ACHN (cell line): ENCODE data around the gene AURKA.
"Not testable (repeated sequence)": the region's sequence is repeated elsewhere in the genome, so short reads cannot be mapped to it uniquely, and the experiment has no call there.

Source experiments
- DNase-seq: peaks from one replicate; pipeline ENCODE4 v3.0.0-alpha.2; 2015
- in situ Hi-C: cut with HindIII; loops from 2 replicates; pipeline ENCODE4 v1.10.0; 2017; ENCODE audit warnings: low sequenced_read_pairs, low pct_ligation_motif_present, low pct_unique_long_range_greater_than_20kb

Gene AURKA

GRCh38 chr20:56400001-56400640 is 8.1 kb upstream of the AURKA start:
- in situ Hi-C loops, result no loop called here
- peak; percentile 65 for DNase-seq

- DNase-seq, result no peak
- in situ Hi-C loops, result no loop called here
Measured at GRCh38 chr20:56395166-56395565, 3.2 kb upstream of the AURKA start.

GRCh38 chr20:56393653-56394052 is 1.6 kb upstream of the AURKA start:
- in situ Hi-C loops, result no loop called here
- DNase-seq, result no peak

- in situ Hi-C loops, result no loop called here
- DNase-seq, result no peak
Measured at GRCh38 chr20:56392881-56393482, 967 bp upstream of the AURKA start.

- no peak for DNase-seq
- in situ Hi-C loops, result no loop called here
Measured at GRCh38 chr20:56391596-56392131, 351 bp downstream of the AURKA start.

- in situ Hi-C loops, result no loop called here
- no peak for DNase-seq
Measured at GRCh38 chr20:56391037-56391436, 978 bp downstream of the AURKA start.

GRCh38 chr20:56390396-56390795 is 1.6 kb downstream of the AURKA start:
- in situ Hi-C loops, result not testable (repeated sequence)

GRCh38 chr20:56389807-56390206 is 2.2 kb downstream of the AURKA start:
- in situ Hi-C loops, result no loop called here
- DNase-seq, result no peak

More at GRCh38 chr20:56390396-56390795, 1.6 kb downstream of the AURKA start:
- DNase-seq, result not testable (repeated sequence)

- in situ Hi-C loops, result no loop called here
- no peak for DNase-seq
Measured at GRCh38 chr20:56388882-56389281, 3.1 kb downstream of the AURKA start.

- DNase-seq, result no peak
- in situ Hi-C loops, result no loop called here
Measured at GRCh38 chr20:56386219-56386618, 5.8 kb downstream of the AURKA start.

GRCh38 chr20:56385130-56385529 is 6.9 kb downstream of the AURKA start:
- no peak for DNase-seq
- in situ Hi-C loops, result no loop called here

- DNase-seq, result no peak
- in situ Hi-C loops, result no loop called here
Measured at GRCh38 chr20:56383334-56383733, 8.7 kb downstream of the AURKA start.

- DNase-seq, result no peak
- in situ Hi-C loops, result no loop called here
Measured at GRCh38 chr20:56382696-56383095, 9.3 kb downstream of the AURKA start.

- in situ Hi-C loops, result no loop called here
- no peak for DNase-seq
Measured at GRCh38 chr20:56381501-56381900, 10.5 kb downstream of the AURKA start.

GRCh38 chr20:56380375-56380774 is 11.6 kb downstream of the AURKA start:
- in situ Hi-C loops, result no loop called here
- DNase-seq, result no peak

GRCh38 chr20:56378386-56378785 is 13.6 kb downstream of the AURKA start:
- in situ Hi-C loops, result no loop called here
- DNase-seq, result no peak

- DNase-seq, result no peak
- in situ Hi-C loops, result no loop called here
Measured at GRCh38 chr20:56376331-56376730, 15.7 kb downstream of the AURKA start.

GRCh38 chr20:56373942-56374341 is 18.1 kb downstream of the AURKA start:
- peak; percentile 51 for DNase-seq
- in situ Hi-C loops, result no loop called here

- in situ Hi-C loops, result no loop called here
- DNase-seq, result no peak
Measured at GRCh38 chr20:56372850-56373249, 19.2 kb downstream of the AURKA start.

- DNase-seq, result no peak
- in situ Hi-C loops, result no loop called here
Measured at GRCh38 chr20:56371977-56372376, 20.0 kb downstream of the AURKA start.
